ENCODE results near the gene CD163. TPM values are rescaled to one million over a fixed set of nuclear protein-coding genes. Genes with fewer than 3 reads are reported as not detected.
"Not testable (repeated sequence)": the region's sequence is repeated elsewhere in the genome, so short reads cannot be mapped to it uniquely, and the experiment has no call there.

Gene CD163
- total and polyA plus RNA-seq, 5 donors: 33.3 to 216 (median 136) TPM

DNA sequence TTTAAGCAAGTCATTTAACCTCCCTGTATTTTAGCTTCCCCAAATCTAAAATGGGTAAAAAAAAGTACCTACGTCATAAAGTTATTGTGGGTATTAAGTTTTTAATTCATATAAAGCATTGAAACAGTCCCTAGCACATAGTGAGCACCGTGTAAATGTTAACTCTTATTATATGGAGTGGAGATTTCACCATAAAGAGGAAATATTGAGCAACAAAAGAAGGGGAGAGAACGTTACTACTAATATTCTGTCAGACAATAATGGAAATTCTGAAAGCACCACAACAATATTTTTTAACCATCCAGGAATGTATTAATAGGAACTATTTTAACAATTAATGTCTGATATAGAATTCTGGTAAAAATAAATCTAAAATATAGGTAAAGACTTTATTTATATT is 51.8 kb downstream of the CD163 start:
- H3K4me1 ChIP-seq (ENCODE audit: control insufficient read depth, insufficient read depth, low read length): no peaks in the 10 kb centered on the region
- H3K27me3 ChIP-seq (ENCODE audit: control insufficient read depth, insufficient read depth): no peaks in the 10 kb centered on the region
- intact Hi-C loops (cut with DNase I): no loop called here
- no peak overlapping the region for H3K27ac ChIP-seq (ENCODE audit: low read length)
- no peaks in the 10 kb centered on the region for H3K9me3 ChIP-seq (ENCODE audit: control insufficient read depth, low read length)
- no peak for ATAC-seq
- no peak for DNase-seq
- no peak overlapping the region for H3K4me3 ChIP-seq (ENCODE audit: low read length)
- WGBS: 63% methylated on average over 3 of the region's 3 CpGs

DNA sequence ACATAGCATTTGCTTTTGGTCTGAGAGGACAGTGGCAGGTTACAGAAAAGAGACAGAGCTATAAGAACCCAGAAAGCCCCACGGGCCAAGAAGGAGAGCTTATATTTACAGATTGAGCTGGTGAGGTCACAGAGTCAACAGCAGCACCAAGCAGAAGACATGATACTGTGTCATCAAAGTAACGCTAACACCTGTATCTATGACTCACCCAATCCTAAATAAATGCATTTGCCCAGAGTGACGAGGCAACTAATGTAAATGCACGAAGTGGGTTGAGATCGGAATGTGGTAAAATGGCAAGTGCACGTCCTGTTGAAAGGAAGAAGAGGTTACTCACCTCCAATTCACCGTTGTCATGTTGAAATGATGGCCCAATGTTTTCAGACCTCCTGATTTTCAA is 52.9 kb downstream of the CD163 start:
- intact Hi-C loops (cut with DNase I): no loop called here
- DNase-seq: no peak
- no peak for ATAC-seq
- Histone ChIP-seq H3K27ac (ENCODE audit: low read length) (no peak overlapping the region), H3K4me3 (ENCODE audit: low read length) (no peak overlapping the region), H3K9me3 (ENCODE audit: control insufficient read depth, low read length) (no peaks in the 10 kb centered on the region), H3K4me1 (ENCODE audit: control insufficient read depth, insufficient read depth, low read length) (no peaks in the 10 kb centered on the region), H3K27me3 (ENCODE audit: control insufficient read depth, insufficient read depth) (no peaks in the 10 kb centered on the region)
- 78% methylated on average over 7 of the region's 7 CpGs for WGBS

DNA sequence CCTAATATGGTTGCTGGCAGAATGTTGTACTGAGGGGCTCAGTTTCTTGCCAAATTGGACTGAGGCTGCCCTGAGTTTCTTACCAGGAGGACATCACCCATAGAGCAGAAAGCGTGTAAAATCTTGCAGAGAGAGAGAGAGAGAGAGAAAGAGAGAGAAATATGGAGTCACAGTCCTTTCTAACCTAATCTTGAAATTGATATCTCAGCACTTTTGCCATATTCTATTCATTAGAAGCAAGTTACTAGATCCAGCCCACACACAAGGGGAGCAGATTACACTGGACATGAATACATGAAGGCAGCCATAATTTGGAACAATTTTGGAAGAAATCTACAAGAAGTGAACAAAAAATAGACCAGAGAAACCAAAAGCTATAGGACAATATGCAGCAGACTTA is 55.5 kb downstream of the CD163 start:
- Histone ChIP-seq H3K9me3 (ENCODE audit: control insufficient read depth, low read length) (no peaks in the 10 kb centered on the region), H3K4me3 (ENCODE audit: low read length) (no peak overlapping the region), H3K4me1 (ENCODE audit: control insufficient read depth, insufficient read depth, low read length) (no peaks in the 10 kb centered on the region), H3K27ac (ENCODE audit: low read length) (no peak overlapping the region), H3K27me3 (ENCODE audit: control insufficient read depth, insufficient read depth) (no peaks in the 10 kb centered on the region)
- ATAC-seq (no peak), DNase-seq (no peak)
- intact Hi-C loops (cut with DNase I): no loop called here
- WGBS: 79% methylated on average over 1 of the region's 1 CpG

DNA sequence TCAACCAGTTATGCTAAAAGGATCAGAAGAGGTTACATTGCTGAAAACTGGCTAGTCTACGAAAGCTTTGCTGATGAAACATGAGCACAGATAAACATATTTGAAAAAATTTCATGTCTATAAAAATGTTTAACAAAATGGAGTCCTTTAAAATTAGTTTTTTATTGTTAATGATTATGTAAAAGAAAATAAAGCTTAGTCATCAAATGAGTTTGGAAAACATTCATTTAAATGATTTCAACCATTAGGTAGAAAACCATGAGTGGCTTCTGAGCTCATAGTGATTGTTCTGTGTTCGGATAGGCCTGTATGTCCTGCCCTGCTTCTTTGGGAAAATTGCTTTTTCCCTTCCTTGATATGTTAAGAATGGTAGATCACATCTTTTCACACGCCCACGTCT is 59.0 kb downstream of the CD163 start:
- Histone ChIP-seq H3K4me3 (ENCODE audit: low read length) (no peak overlapping the region), H3K27ac (ENCODE audit: low read length) (no peak overlapping the region), H3K9me3 (ENCODE audit: control insufficient read depth, low read length) (no peaks in the 10 kb centered on the region), H3K27me3 (ENCODE audit: control insufficient read depth, insufficient read depth) (no peaks in the 10 kb centered on the region), H3K4me1 (ENCODE audit: control insufficient read depth, insufficient read depth, low read length) (no peaks in the 10 kb centered on the region)
- WGBS: 67% methylated on average over 4 of the region's 4 CpGs
- ATAC-seq: no peak
- DNase-seq: no peak
- intact Hi-C loops (cut with DNase I): no loop called here

DNA sequence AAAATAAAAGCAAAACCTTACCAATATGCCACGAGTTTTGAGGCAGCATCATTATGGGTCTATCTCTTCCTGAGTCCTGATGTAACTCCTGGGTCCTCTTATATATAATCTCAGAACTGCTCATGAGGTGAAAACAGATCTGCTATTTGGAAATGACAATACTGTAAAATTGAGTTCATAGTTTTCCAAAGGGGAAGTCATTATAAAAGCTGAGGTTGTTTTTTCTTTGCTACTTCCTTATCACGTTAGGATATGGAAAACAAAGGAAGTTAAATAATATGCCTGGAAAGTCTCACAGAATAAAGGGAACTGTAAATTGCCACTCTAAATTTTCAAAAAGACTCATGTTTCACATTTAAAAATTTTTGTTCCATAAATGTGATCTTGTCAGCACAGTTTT is 59.5 kb downstream of the CD163 start, which contains the start of gene CD163L1:
CD163L1 (minus strand) TSS at position 78 of the 400 bp plus-strand sequence; CDS start at position 52, 26 bp downstream.
- no peak for DNase-seq
- Histone ChIP-seq H3K4me1 (ENCODE audit: control insufficient read depth, insufficient read depth, low read length) (no peaks in the 10 kb centered on the region), H3K27ac (ENCODE audit: low read length) (no peak within 1 kb of the TSS), H3K27me3 (ENCODE audit: control insufficient read depth, insufficient read depth) (no peaks in the 10 kb centered on the region), H3K4me3 (ENCODE audit: low read length) (no peak within 1 kb of the TSS), H3K9me3 (ENCODE audit: control insufficient read depth, low read length) (no peaks in the 10 kb centered on the region)
- ATAC-seq: no peak
- WGBS: 37% methylated on average over 2 of the region's 2 CpGs
- intact Hi-C loops (cut with DNase I): no loop called here

DNA sequence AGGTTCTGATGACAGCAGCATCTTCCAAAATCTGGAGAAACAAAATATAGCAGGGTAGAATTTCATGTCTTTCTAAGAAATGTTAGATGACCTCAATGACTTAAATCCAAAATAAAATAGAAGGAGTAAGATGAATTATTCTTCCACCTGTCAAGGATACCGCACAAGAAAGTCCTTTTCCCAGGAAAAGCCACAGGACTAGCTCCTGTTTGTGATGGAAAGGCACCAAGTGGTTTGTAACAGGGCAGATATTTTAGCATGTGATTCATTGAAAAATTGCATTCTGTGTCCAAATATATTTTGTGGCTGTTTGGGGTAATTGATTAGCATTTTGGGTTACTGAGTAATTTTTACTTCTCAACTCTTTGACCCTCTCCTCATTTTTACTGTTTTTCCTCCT is 62.4 kb downstream of the CD163 start:
- no peak for DNase-seq
- no peak for ATAC-seq
- intact Hi-C loops (cut with DNase I): no loop called here

DNA sequence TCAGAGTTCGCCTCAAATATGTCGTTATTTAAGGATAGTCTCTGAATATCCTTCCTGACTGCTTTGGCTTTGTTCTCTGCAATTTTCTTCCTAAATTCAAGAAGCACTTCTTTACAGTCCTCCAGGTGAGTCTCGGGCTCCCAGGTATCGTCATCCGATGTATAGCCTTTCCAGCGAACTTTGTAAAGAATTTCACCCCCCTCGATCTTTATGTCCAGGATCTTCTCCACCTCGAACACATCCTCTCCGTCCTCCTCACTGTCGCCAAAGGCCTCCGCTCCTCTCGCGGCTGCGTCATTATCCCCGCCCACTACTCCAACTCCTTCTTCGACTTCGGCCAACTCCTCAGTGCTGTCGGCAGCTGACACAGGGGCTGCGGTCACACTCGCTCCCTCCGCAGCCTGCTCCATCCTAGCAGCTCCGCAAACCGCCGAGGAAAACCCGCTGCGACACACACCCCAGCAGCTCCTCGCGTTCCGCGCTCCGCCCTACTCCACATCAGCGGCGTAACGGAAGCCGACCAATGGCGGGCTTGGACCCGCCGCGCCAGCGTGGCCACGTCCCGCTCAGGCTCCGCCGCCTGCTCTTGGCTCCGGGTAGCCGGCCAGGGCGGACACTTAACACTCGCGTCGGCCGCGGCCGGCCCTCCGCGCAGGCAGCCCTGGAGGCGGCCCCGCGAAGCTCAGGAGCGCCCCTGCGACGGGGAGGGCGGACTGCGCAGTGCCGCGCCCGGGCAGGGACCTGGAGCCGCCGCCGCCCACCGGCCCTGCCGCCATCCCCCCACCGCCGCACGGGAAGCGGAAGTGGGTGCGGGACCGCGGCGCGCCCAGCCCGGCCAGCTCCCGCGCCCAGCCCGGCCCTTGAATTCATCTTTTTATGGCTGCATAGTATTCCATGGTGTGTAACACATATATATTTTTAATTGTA is 63.7 kb downstream of the CD163 start:
- DNase-seq (peak; percentile 41 to 65 (median 56)), ATAC-seq (peak; percentile 71 to 82)
- no peak overlapping the region for H3K27ac ChIP-seq (ENCODE audit: low read length)
- H3K27me3 ChIP-seq (ENCODE audit: control insufficient read depth, insufficient read depth): no peaks in the 10 kb centered on the region
- WGBS: 13% methylated on average over 84 of the region's 84 CpGs
- intact Hi-C loops (cut with DNase I): no loop called here
- no peaks in the 10 kb centered on the region for H3K9me3 ChIP-seq (ENCODE audit: control insufficient read depth, low read length)
- H3K4me3 ChIP-seq (ENCODE audit: low read length): peak overlapping the region; percentile 28
- no peaks in the 10 kb centered on the region for H3K4me1 ChIP-seq (ENCODE audit: control insufficient read depth, insufficient read depth, low read length)

More for the DNA sequence above, 62.4 kb downstream of the CD163 start:
- Histone ChIP-seq H3K4me3 (ENCODE audit: low read length) (no peak overlapping the region), H3K27ac (ENCODE audit: low read length) (no peak overlapping the region), H3K9me3 (ENCODE audit: control insufficient read depth, low read length) (no peaks in the 10 kb centered on the region), H3K27me3 (ENCODE audit: control insufficient read depth, insufficient read depth) (no peaks in the 10 kb centered on the region), H3K4me1 (ENCODE audit: control insufficient read depth, insufficient read depth, low read length) (no peaks in the 10 kb centered on the region)
- 91% methylated on average over 1 of the region's 1 CpG for WGBS

DNA sequence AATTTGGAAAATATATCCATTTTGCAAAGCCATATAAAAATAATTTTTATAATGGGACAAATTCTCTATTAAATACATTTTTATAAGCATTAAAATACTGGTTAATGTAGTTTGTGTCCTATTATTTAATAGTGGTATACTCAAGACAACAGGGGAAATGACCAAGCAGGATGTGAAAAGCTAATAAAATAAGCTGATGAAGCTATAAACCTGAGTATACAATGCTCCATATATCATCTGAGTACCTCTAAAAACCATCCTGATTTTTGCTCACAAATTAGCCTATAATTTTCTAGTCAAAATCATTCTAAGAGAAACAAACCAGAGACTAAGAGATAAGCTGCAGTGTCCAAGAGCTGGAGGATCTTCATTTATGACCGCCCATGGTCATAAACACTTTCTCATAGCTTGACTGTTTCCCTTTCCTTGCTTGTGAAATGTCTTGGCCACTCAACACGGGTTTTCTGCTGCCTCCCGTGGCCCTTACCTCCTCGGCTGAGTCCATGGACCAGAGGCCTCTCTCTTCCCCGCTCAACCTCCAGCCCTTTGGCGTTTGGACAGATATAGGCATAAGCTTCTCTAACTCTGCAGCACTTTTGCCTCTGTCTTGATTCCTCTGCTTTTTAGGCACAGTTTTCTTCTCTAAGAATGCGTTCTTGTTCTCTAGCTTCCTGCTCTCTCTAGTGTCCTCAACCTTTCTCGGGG is 65.1 kb downstream of the CD163 start:
- H3K9me3 ChIP-seq (ENCODE audit: control insufficient read depth, low read length); H3K4me1 ChIP-seq (ENCODE audit: control insufficient read depth, insufficient read depth, low read length); H3K27me3 ChIP-seq (ENCODE audit: control insufficient read depth, insufficient read depth); DNase-seq; ATAC-seq; intact Hi-C loops (cut with DNase I); H3K27ac ChIP-seq (ENCODE audit: low read length); H3K4me3 ChIP-seq (ENCODE audit: low read length): not testable (repeated sequence)
- 83% methylated on average over 8 of the region's 8 CpGs for WGBS

DNA sequence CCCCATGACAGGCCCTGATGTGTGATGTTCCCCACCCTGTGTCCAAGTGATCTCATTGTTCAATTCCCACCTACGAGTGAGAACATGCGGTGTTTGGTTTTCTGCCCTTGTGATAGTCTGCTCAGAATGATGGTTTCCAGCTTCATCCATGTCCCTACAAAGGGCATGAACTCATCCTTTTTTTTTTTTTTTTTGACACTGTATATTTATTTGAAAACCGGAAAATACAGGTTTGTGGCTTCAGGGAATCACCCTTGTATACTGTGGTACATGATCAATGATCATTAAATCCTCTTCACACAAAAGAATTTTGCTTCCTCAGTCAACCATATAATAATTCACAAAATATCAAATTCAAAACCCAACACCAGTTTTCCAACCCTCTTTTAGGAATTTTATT is 66.1 kb downstream of the CD163 start:
- DNase-seq; H3K27ac ChIP-seq (ENCODE audit: low read length); H3K4me1 ChIP-seq (ENCODE audit: control insufficient read depth, insufficient read depth, low read length); ATAC-seq; H3K27me3 ChIP-seq (ENCODE audit: control insufficient read depth, insufficient read depth); intact Hi-C loops (cut with DNase I); H3K9me3 ChIP-seq (ENCODE audit: control insufficient read depth, low read length); H3K4me3 ChIP-seq (ENCODE audit: low read length): not testable (repeated sequence)
- 90% methylated on average over 3 of the region's 3 CpGs for WGBS

DNA sequence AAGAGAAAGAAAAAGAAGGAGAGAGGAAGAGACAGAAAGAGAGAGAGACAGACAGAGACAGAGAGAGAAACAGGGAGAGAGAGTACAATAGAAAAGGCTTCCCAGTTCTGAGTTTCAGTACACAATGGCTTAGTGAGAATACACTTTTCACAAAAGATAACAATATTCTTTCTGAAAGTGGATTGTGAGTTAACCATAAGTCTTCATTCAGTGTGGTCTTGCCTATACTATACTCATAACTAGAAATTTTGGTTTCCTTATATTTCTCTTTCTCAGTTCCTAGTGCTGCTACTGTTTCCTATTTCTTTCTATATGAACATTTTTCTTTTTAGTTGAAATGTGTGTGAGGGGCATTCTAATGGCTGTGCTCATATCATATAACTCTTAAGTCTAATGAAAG is 68.9 kb downstream of the CD163 start:
- no peaks in the 10 kb centered on the region for H3K27me3 ChIP-seq (ENCODE audit: control insufficient read depth, insufficient read depth)
- H3K9me3 ChIP-seq (ENCODE audit: control insufficient read depth, low read length): no peaks in the 10 kb centered on the region
- H3K4me3 ChIP-seq (ENCODE audit: low read length): no peak overlapping the region
- no peak overlapping the region for H3K27ac ChIP-seq (ENCODE audit: low read length)
- DNase-seq (no peak), ATAC-seq (no peak)
- no peaks in the 10 kb centered on the region for H3K4me1 ChIP-seq (ENCODE audit: control insufficient read depth, insufficient read depth, low read length)
- intact Hi-C loops (cut with DNase I): no loop called here

DNA sequence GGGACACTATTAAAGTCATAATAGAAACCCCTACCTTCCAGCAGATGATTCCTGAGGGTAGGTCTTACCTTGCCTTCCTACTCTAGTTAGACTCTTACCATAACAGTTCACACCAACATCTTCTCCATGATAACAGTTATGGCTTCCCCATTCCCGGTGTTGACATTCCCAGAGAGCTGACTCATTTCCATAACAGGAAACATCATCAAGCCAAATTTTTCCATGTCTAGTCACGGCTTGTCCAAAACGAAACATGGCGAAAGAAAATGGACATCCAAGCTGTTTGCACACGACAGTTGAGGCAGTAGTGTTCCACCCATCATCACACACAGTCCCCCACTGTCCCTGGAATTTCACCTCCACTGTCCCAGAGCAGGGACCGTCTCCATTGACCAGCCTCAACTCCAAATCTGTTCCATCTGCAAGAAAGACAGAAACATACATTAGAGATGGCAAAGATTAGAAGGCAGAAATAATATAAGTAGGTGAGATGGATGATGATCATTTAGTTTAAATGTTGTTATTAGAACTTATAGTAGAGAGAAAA is 70.2 kb downstream of the CD163 start:
- 61% methylated on average over 6 of the region's 6 CpGs for WGBS
- H3K9me3 ChIP-seq (ENCODE audit: control insufficient read depth, low read length): no peaks in the 10 kb centered on the region
- ATAC-seq (no peak), DNase-seq (no peak)
- no peak overlapping the region for H3K27ac ChIP-seq (ENCODE audit: low read length)
- no peak overlapping the region for H3K4me3 ChIP-seq (ENCODE audit: low read length)
- no peaks in the 10 kb centered on the region for H3K4me1 ChIP-seq (ENCODE audit: control insufficient read depth, insufficient read depth, low read length)
- intact Hi-C loops (cut with DNase I): no loop called here
- H3K27me3 ChIP-seq (ENCODE audit: control insufficient read depth, insufficient read depth): no peaks in the 10 kb centered on the region
